GM18511 (cell line): Measurements from ENCODE around the gene ADGRB2.

ENCODE experiments used
- ATAC-seq: cut with Tn5 transposase; IDR thresholded peaks from one replicate; pipeline ENCODE4 v1.9.1; 2021; ENCODE audit warnings: mild to moderate bottlenecking, moderate library complexity; ENCODE audit not compliant: unreplicated experiment

ADGRB2 gene

GRCh38 chr1:31764312-31765040 is at the start of gene ADGRB2:
ADGRB2 (minus strand) TSS chr1:31764340; CDS start chr1:31757221, 7,119 bp downstream.
- ATAC-seq: no peak

- no peak for ATAC-seq
Measured at GRCh38 chr1:31812158-31812829, 48.2 kb upstream of the ADGRB2 start.

- ATAC-seq: no peak
Measured at GRCh38 chr1:31811605-31812004, 47.5 kb upstream of the ADGRB2 start.

DNA sequence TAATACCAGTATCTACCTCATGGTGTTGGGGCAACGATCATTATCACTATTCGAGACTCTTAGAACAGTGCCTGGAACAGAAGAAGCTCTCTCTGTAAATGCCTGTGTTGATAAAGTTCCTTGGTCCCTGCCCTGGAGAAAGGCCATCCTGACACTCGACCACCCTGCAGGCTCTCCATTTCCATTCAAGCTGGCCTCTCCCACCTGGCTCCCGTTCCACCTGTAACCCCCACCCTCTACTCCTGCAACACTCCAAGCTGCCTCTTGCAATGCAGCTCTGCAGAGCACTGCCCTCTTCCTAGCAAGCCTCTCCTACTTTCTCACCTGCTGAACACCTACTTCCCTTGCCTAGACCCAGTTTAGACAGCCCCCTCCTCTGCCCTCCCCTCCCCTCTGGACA is 45.6 kb upstream of the ADGRB2 start:
- no peak for ATAC-seq

DNA sequence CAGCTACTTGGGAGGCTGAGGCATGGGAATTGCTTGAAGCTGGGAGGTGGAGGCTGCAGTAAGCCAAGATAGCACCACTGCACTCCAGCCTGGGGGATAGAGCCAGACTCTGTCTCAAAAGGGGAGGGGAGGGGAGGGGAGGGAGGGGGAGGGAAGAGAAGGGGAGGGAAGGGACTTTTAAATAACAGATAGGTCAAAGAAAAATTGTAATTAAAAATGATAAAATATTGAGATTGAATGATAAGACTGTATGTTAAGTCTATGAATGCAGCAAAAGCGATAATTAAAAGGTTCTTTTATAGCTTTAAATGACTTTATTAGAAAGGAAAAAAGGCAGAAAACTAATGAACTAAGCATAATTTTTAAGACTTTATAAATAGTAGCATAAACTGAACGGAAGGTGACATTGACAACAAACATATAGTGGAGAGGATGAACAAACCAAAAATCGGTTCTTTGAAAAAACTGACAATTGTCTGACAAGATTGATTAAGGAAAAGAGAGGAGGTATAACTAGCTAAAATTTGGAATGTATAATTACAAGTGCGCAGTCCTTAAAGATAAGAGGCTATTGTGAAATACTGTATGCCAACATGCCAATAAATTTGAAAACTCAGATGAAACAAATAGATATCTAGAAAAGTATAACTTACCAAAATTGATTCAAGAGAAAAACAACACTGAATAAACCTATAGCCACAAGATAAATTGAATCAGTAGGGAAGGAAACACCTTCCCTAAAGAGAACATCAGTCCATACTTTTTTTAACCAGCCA is 43.3 kb upstream of the ADGRB2 start:
- no peak for ATAC-seq

DNA sequence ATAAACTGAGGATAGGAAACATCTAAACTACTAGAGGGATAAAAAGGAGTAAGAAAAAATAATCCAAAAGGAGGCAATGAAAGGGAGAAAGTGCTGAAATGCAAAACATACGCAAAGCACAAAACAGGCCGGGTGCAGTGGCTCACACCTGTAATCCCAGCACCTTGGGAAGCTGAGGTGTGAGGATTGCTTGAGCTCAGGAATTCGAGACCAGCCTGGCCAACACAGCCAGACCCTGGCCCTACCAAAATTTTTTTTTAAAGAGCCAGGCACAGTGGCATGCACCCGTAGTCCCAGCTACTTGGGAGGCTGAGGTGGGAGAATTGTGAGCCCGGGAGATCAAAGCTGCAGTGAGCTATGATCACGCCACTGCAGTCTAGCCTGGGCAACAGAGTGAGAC is 41.2 kb upstream of the ADGRB2 start:
- no peak for ATAC-seq

DNA sequence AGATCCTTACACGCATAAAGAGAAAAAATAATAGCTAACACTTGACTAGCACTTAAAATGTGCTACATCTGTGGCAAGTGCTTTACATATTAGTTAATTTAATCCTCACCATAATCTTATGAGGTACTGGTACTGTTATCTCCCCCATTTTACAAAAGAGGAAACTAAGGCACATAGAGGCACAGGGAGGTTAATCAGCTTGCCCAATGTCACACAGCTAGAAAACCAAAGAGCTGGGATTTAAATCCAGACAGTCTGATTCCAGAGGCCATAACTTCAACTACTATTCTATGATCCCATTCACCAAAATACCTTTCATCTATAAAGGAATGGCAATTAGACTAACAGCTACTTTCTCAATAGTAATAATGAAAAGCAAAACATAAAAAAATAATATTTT is 40.0 kb upstream of the ADGRB2 start:
- no peak for ATAC-seq

GRCh38 chr1:31803610-31804009 is 39.5 kb upstream of the ADGRB2 start:
- no peak for ATAC-seq

DNA sequence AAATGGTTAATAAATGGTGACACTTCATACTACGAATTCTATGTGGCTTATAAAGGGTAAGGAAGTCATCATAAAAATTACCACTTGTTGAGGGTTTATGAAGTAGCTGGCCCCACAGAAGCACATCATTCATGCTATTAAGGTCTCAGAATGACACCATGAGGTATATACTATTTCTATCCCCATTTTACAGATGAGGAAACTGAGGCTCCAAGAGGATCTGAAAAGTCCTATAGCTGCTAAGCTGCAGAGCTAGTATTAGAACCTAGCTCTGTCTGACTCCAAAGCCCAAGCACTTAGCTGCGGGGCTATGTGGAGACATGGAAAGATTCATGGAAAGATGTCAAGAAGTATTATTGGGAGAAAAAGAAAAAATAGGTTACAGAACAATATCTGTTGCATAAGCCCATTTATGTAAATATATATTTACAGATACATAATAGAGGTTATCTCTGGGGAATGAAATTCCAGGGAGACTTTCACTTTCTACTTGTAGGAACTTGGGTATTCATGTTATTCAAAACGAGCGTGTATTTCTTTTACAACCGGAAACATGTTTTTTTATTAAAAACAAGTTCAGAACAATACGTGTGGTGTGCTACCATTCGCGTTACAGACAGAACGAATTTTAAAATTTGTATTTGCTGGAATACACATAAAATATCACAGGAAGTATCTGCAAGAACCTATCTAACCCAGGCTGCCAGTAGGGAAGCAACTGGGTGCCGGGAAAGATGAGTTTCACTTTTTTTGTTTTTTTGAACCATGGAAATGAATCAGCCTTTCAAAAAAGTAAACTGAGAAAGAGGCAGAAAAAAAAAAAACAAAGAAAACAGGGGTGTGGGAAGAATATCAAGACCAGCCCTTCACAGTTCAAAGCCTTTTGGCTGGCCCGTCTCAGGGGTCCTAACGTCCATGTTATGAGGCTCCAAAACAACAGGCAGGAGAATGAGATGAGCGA is 38.3 kb upstream of the ADGRB2 start:
- ATAC-seq: no peak

DNA sequence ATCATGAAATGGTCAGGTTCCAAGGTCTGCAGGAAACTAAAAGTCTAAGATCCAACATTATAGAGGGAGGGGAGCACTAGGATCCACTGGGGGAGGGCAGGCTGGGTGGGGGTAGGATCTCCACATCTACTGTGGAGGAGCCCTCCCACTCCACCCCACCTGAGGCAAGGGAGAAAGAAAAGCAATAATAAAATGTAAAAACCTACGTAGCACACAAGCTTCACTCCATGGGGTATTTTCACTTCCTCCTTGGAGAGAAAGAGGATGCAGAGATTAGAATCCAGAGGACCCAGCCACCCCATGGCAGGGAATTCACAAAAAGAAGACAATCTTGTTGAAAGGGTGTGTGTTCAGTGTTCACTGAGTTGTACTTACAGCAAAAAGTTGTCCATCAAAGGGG is 37.3 kb upstream of the ADGRB2 start:
- no peak for ATAC-seq

DNA sequence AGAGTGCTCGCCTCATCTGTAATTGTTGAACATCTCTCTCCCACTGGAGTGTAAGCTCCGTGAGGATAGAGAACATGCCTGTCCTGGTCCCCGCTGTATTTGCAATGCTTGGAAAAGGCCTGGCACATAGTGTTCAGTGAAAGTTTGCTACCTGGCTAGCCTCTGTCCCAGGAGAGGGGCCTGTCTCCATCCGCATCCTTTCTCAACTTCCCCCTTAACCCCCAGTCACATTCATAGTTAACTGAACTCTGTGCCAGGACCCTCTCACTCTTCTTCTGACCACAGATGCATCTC is 36.5 kb upstream of the ADGRB2 start:
- no peak for ATAC-seq

- no peak for ATAC-seq
Measured at GRCh38 chr1:31799895-31800673, 35.9 kb upstream of the ADGRB2 start.

DNA sequence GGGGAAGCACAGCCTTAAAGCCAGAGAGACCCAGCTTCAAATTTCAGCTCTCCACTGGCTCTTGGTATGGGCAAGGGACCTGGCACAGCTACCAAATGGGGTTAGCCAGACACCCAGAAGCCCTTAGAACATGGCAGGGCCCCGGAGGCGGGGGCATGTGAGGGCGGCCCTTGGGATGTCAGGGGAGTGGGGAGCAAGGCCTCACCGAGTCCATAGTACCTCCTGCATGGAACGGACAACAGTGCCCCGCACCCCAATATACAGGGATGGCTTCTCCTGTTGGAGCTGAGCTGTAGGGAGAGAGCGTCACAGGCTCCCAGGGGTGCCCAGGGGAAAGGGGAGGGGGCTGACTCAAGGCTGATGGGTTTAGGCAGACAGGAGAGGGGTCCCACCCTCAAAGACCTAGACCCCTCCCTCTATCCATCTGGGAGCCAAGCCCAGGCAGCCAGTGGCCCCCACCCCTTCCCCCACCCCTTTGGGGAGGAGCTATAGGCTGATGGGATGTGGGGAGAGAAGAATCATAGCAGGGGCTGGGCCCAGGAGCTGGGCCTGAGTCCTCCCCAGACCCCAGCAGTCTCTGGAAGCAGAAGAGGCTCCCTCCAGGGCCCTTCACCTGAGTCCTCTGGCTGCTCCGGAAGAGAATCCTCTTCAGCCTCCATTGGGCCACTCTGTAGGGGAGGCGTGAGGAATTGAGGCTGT is 35.2 kb upstream of the ADGRB2 start:
- no peak for ATAC-seq

- no peak for ATAC-seq
Measured at GRCh38 chr1:31798433-31799195, 34.5 kb upstream of the ADGRB2 start.

GRCh38 chr1:31798086-31798432 is 33.9 kb upstream of the ADGRB2 start:
- ATAC-seq: no peak

- ATAC-seq: no peak
Measured at GRCh38 chr1:31797216-31797615, 33.1 kb upstream of the ADGRB2 start.

DNA sequence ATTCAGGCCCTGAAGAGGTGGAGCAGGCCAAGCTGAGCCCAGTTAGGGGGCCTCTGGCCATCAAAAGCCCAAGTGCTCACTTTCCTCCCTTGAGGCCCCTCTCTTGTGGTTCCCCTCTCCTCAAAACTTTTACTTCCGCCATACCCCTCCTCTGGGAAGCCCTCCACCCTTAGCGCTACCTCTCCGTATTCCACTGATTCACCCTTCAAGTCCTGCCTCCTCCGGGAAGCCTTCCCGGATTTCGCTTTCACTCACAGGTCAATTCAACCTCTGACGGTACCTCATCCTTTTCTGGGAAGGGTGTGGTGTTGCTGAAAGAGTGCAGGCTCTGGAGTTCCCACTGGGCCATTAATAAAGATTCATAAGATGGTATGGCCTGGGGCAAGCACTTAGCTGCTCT is 32.6 kb upstream of the ADGRB2 start:
- ATAC-seq: no peak

DNA sequence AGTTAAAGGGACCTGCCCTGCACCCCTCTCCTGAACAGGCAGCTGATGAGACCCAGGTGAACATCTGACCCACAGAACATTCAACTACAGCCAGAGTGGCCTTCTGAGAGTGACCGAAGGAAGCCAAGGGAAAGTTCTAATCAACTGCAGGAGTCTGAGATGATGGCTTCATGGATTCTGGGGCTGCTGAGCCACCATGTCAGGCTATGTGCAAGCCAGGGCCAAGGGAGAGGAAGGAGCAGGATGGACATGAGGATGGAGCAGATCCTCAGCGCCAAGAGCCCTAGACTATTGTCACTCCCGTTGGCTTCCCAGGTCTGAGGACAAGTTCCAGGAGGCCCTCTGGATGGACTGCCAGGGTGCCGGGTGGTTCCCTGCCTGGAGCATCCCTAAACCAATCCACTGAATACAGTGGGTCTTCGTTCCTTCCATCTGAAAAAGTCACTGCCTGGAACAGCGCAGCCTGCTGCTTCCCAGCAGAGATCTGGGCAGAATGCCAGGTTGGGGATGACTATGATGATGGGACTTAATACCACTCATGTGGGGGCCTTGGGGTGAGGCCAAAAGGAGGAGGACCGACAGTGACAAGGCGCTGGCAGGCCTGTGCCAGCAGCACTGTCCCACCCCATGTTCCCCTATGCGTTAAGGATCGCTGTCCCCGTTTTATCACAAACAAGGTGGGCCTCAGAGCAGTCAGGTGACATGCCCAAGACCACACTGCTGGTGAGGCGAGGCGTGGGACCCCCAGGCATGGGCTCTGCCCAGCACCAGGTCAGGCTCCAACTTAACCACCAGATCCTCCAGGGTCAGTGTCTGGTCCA is 31.9 kb upstream of the ADGRB2 start:
- ATAC-seq: no peak
